ENCODE data around the gene SPINK4. TPM values are rescaled to one million over a fixed set of nuclear protein-coding genes. Genes with fewer than 3 reads are reported as not detected.

SPINK4 gene, protein sequence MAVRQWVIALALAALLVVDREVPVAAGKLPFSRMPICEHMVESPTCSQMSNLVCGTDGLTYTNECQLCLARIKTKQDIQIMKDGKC
- total RNA-seq: 1.3 and 1.8 TPM in 2 replicates

DNA sequence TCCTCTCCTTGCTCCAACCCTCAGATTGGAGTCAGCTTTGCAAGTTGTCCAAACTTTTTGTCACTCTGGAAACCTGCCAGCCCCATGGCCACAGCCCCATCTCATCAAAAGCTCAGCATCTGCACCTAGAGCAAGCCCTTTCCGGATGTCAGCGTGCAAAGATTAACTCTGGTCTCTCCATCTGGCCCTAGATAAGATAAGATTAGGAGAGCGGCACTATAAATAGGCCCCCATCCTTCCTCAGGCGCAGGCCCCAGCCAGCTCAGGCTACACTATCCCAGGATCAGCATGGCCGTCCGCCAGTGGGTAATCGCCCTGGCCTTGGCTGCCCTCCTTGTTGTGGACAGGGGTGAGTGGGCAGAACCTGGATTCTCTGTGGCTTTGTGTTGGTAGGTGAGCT lies at the start of gene SPINK4:
Gene SPINK4 (plus strand): TSS at position 247 of the 400 bp plus-strand sequence. CDS start 42 bp downstream, at position 289.

DNA sequence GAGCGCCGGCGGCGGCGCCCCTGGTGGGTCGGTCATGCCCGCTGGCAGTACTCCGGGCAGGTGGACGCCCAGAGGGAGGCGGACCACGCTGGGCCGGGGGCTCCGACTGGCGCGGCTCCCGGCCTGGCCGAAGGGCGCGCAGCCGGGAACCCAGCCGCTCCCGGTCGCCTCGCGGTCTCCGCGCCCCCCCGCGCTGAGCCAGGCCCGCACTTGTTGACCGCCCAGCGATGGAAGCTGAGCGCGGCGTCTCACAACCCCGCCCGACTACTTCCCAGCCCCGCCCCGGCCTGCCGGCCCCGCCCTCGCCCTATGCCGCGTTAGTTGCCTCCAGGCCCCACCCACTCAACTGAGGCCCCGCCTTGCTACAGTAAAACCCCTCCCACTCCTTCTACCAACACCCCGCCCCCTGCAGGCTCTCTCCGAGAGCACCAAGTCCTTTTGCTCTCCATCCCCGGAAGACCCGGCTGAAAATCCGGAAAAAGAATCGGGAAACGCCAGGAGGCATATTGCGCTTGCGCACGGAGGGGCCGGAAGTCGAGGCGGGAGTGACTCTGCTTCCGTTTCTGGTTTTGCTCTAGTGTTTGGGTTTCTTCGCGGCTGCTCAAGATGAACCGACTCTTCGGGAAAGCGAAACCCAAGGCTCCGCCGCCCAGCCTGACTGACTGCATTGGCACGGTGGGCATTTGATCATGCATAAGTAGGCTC lies 24.7 kb downstream of the SPINK4 start, which contains the start of the genes BAG1 and CHMP5:
Gene BAG1 (minus strand): TSS at position 236 of the 705 bp plus-strand sequence.
Gene CHMP5 (plus strand): TSS at position 577 of the 705 bp plus-strand sequence. CDS start 30 bp downstream, at position 607.

DNA sequence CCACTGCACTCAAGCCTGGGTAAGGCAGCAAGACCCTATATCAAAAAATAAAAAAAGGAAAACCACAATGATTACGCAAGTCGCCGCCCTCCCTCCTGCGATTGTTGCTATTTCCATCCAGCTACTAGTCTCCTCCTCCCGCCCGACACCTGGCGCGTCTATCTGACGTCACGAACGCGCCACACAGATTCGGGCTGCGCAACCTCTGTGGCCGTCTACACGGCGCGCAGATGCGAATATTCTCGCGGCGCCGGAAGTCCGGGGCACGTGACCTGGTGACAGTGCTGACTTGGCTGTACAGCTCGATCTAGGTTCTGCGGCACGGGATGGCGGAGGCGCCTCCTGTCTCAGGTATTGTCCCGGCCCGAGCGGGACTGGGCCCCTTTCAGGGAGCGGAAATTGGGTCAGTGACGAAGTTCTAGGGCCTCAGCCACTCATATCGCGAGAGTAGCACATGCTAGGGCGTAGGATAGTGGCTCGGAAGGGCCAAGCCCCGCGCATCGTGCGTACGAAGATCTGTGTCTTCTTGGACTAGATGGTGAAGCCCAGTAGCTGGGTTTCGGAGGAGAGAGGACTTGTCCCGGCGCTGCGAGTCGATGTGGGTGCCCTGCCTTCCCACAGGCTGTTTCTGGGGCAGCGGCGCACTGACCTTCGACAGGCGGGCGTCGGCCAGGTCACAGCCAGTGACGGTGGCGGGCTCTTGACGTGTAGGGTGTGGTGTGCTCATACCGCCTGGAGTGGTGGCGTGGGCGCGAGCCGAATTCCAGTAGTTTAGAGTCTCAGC lies 50.5 kb downstream of the SPINK4 start, which contains the start of gene NFX1:
Gene NFX1 (plus strand): TSS at position 270 of the 784 bp plus-strand sequence. CDS start 57 bp downstream, at position 327.

Other genes with a start within 250 kb of the SPINK4 start
- gene APTX, start 238.5 kb upstream of the SPINK4 start, total RNA-seq: 31.6 and 42.2 TPM in 2 replicates
- 60.6 and 105 TPM in 2 replicates for gene DNAJA1, start 214.9 kb upstream of the SPINK4 start, total RNA-seq
- 20.6 and 31.9 TPM in 2 replicates for gene SMU1, start 163.5 kb upstream of the SPINK4 start, total RNA-seq
- gene B4GALT1, start 72.8 kb upstream of the SPINK4 start, total RNA-seq: 45.5 and 52.0 TPM in 2 replicates
- 25.2 and 65.2 TPM in 2 replicates for gene BAG1, start 24.5 kb downstream of the SPINK4 start, total RNA-seq
- gene CHMP5, start 24.9 kb downstream of the SPINK4 start, total RNA-seq: 61.8 and 111 TPM in 2 replicates
- 34.2 and 37.4 TPM in 2 replicates for gene NFX1, start 50.3 kb downstream of the SPINK4 start, total RNA-seq
- 0.44 TPM in 1 of 2 replicates, not detected in the other for gene AQP7, start 162.4 kb downstream of the SPINK4 start, total RNA-seq
- 1.9 and 5.9 TPM in 2 replicates for gene AQP3, start 207.4 kb downstream of the SPINK4 start, total RNA-seq
- 35.0 and 61.0 TPM in 2 replicates for gene NOL6, start 233.8 kb downstream of the SPINK4 start, total RNA-seq

Data from placental pericyte (primary cell).